Stimulated activated CD8-positive, alpha-beta memory T cell treated with anti-CD3 and anti-CD28 coated beads, Interleukin-7, amount 100 ng/mL, for 4 hours (primary cell): ENCODE measurements around the gene DMPK.
"Not testable (repeated sequence)": the region's sequence is repeated elsewhere in the genome, so short reads cannot be mapped to it uniquely, and the experiment has no call there.

Experiments
- DNase-seq, 2 donors: peaks; one replicate each; pipeline ENCODE4 v3.0.0-alpha.2; 2020; ENCODE audit warnings: low read depth in 2 of 2

DMPK gene

GRCh38 chr19:45815481-45816216 is 33.4 kb upstream of the DMPK start:
- DNase-seq = no peak

- DNase-seq = no peak
Measured at GRCh38 chr19:45814851-45815480, 32.7 kb upstream of the DMPK start, which contains the start of gene RSPH6A. RSPH6A (minus strand) TSS chr19:45815308; CDS start chr19:45815176, 132 bp downstream.

- no peak for DNase-seq
Measured at GRCh38 chr19:45814166-45814780, 32.0 kb upstream of the DMPK start.

DNA sequence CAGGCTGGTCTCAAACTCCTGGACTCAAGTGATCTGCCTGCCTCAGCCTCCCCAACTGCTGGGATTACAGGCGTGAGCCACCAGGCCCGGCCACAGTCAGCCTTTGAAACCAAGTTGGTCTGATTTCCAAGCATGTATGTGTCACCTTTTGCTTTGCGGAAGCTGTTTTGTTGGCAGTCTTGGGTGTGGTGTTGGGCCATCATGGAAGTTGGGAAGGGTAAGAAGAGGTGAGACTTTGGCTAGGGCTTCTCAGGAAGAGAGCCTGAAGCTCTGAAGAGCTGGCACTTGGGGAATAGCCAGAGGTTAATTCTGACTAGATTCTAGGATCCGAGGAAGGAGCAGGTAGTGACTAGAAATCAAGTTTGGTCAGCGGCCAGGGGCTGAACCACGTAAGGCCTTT is 30.0 kb upstream of the DMPK start:
- no peak for DNase-seq

GRCh38 chr19:45809643-45810159 is 27.4 kb upstream of the DMPK start:
- no peak for DNase-seq

GRCh38 chr19:45805719-45806118 is 23.4 kb upstream of the DMPK start:
- no peak for DNase-seq

- no peak for DNase-seq
Measured at GRCh38 chr19:45804959-45805230, 22.6 kb upstream of the DMPK start.

DNA sequence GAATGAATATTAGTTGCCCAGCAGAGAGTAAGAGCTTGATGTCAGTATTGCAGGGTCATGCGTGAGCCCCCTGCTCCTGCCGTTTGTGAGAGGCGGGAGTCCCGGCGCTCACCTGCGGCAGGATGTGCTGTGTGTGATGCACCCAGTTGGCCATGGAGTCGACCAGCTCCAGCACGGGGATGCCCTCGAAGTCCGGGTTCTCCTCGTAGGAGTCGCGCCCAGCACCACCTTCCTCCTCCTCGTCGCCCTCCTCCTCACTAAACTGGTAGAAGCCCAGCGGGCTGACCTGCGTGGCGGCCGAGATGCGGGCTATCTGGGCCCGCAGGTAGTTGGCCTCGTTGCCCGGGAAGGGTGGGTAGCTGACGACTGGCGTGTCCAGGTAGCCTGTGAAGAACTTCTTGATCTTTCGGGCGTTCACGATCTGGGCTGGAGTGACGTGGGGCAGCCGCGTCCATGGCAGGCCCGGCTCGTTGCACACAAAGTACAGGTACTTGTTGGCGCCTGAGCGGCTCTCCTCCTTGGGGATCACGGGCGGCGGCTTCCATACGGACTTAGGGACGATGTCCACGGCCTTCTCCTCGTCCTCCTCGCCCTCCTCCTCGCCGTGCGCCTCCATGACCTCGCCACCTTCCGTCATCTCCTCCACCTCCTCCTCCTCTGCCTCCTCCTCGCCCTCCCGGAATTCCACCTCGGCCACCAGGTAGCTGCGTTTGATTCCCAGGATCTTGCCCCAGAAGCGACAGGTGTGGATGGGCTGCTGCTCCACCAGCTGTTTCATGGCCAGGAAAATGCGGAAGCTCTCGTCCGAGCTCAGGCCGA is 22.1 kb upstream of the DMPK start:
- DNase-seq = no peak

- no peak for DNase-seq
Measured at GRCh38 chr19:45801603-45802175, 19.4 kb upstream of the DMPK start.

DNA sequence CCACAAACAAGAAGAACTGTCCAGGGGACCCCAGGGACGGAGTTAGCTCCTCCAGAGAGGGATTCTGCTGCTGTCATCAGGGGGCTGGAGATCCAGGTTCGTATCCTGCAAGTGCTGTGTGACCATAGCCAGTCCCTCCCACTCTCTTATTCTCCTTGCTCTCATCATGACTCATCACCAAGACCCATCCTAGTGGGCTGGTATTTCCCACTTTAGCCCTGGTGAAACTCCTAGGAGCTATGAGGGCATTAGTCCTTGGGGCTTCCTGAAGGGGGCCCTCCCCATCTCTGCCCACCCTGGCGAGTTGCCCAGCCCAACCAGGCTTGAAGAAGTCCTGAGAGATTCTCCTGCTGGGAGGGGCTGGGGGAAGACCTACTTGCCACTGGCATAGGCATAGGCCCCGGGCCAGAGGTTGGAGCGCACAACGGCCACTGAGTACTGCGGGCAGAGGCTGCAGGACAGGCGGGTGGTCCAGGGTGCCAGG is 17.8 kb upstream of the DMPK start:
- DNase-seq = no peak

GRCh38 chr19:45799541-45799940 is 17.3 kb upstream of the DMPK start:
- not testable (repeated sequence) for DNase-seq

DNA sequence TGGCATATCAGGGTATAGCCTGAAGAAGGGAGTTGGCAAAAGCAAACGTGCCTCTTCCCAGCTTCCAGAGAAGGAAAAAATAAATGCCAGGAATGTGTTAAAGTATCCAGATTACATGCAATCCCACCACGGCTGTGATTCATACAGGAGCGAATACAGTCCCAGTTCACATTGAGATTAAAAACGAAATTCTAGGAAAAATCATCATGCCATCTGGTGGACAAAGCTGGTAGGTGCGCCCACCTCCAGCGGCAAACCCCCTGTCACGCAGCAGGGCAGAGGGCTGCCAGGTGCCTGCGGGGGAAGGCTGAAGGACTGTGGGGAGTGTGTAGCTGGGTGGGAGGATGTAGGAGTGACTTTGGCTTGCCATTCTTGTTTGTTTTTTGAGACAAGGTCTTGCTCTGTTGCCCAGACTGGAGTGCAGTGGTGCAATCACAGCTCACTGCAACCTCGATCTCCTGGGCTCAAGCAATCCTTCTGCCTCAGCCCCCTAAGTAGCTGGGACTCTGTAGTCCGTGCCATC is 16.8 kb upstream of the DMPK start:
- peak; percentile 34 to 35 for DNase-seq

GRCh38 chr19:45794627-45795026 is 12.3 kb upstream of the DMPK start:
- no peak for DNase-seq

DNA sequence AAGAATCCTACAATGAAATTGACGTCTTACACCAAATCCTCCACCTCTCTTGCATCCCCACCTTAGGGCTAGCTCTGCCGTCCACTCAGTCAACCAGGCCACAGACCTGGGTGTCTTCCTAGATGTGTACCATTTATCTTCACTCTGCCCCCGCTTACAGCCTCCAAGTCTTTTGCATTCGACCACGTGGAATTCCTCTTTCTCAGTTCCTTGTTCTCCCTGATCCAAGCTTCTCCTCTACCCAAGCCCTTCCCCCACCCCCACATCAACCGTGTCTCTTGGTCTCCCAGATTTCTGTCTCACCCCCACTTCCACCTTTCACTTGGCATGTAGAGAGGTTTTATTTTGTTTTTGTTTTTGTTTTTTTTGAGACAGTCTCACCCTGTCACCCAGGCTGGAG is 11.6 kb upstream of the DMPK start:
- DNase-seq = no peak

DNA sequence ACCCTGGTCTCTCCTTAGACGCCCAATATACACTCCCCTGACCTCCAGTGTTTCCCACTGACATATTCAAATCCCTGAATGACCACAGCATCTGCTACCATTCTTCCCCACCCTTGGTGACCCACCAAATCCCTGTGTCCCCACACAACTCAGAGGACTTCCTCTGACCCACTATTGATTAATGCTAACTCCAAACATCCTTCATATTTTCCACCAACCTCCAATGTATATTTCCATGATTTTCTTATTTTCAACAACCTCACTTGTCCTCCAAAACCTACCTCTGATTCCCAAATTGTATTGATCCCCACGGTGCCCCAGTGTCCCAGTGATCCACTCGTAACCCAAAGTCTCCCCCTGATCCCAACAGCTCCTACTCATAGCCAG is 10.9 kb upstream of the DMPK start:
- DNase-seq = no peak

- peak; percentile 99 for DNase-seq
Measured at GRCh38 chr19:45792470-45793177, 10.3 kb upstream of the DMPK start, which contains the start of gene DMWD. DMWD (minus strand) TSS chr19:45792845; CDS start chr19:45792756, 89 bp downstream.

- no peak for DNase-seq
Measured at GRCh38 chr19:45791744-45792469, 9.6 kb upstream of the DMPK start.

DNA sequence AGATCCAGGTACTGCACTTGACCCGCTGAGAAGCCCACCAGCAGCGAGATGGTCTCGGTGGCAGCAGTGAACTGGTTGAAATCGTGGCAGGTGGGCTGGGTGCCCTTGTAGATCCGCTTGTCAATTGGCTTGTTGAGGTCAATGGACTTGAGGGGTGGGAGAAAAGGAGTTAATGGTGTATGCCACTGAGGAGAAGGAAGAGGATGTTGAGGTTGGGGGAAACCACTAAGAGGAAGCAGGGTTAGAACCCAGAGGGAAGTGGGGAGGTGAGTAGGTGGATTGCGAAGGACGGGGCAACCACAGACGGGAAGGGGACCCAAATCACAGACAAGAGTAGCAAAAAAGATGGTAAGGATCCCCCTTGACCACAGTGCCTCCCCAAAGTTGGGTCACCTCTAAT is 8.7 kb upstream of the DMPK start:
- DNase-seq = no peak

GRCh38 chr19:45789035-45789786 is 6.9 kb upstream of the DMPK start:
- DNase-seq = no peak
